Small intestine (tissue), 7 donors: Measurements from ENCODE around the gene COL26A1. TPM values are rescaled to one million over a fixed set of nuclear protein-coding genes. Genes with fewer than 3 reads are reported as not detected.

Source experiments
- DNase-seq, 2 donors: peaks; one replicate each; pipeline versions ENCODE4 v3.0.0 to v3.0.0-alpha.2; 2013
- FAIRE-seq: peaks from 2 replicates; lab custom pipeline; 2012; peaks lifted over from hg19 to GRCh38; lab: Jason Lieb, UNC
- H3K27ac ChIP-seq, 3 donors: one replicate each; pipeline ENCODE4 v1.5.1; 2013; ENCODE audit warnings: low read length in 2 of 3, mild to moderate bottlenecking in 2 of 3, control low read depth in 1 of 3, inconsistent platforms in 1 of 3, low read depth in 1 of 3, moderate library complexity in 1 of 3
- H3K27me3 ChIP-seq, 3 donors: one replicate each; pipeline ENCODE4 v1.6.1; 2013; ENCODE audit warnings: low read length in 3 of 3, inconsistent platforms in 1 of 3; ENCODE audit not compliant: control insufficient read depth in 3 of 3, insufficient read depth in 3 of 3
- H3K36me3 ChIP-seq, 3 donors: one replicate each; pipeline ENCODE4 v1.6.1; 2013; ENCODE audit warnings: low read length in 3 of 3, inconsistent platforms in 1 of 3, low read depth in 1 of 3, mild to moderate bottlenecking in 1 of 3, moderate library complexity in 1 of 3; ENCODE audit not compliant: control insufficient read depth in 3 of 3, insufficient read depth in 2 of 3
- H3K4me1 ChIP-seq, 3 donors: one replicate each; pipeline ENCODE4 v1.6.1; 2013; ENCODE audit warnings: low read length in 2 of 3, inconsistent platforms in 1 of 3, low read depth in 1 of 3, mild to moderate bottlenecking in 1 of 3, moderate library complexity in 1 of 3; ENCODE audit not compliant: control insufficient read depth in 3 of 3, insufficient read depth in 2 of 3
- H3K4me3 ChIP-seq, 3 donors: one replicate each; pipeline ENCODE4 v1.5.1; 2013; ENCODE audit warnings: low read length in 3 of 3, control low read depth in 1 of 3, inconsistent platforms in 1 of 3, low read depth in 1 of 3, mild to moderate bottlenecking in 1 of 3, moderate library complexity in 1 of 3
- H3K9me3 ChIP-seq, 2 donors: one replicate each; pipeline ENCODE4 v1.6.1; 2013; ENCODE audit warnings: low read depth in 1 of 2, low read length in 1 of 2; ENCODE audit not compliant: control insufficient read depth in 2 of 2, insufficient read depth in 1 of 2
- WGBS, 3 donors: extraction: QIAGEN DNeasy Blood & Tissue Kit; methylation state at CpG; one replicate each; pipeline ENCODE4 v1.1.7; 2013; 5-methylcytosine and 5-hydroxymethylcytosine counted together
- polyA plus RNA-seq, 4 donors: library from polyadenylated mRNA; stranded (reverse) in 3 of 4; unstranded in 1 of 4; fragments of 200-250 nt in 3 of 4; fragments of 120-200 nt in 1 of 4; gene quantifications; one replicate each; pipeline versions ENCODE4 v1.2.1 to v1.2.3, GENCODE V29; 2013
- donor health status: healthy with polysubstance abuse.
- donor health status: control.
- donor health status: control.
- donor health status: Bipolar disorder and iron deficiency.
- donor health status: healthy.

COL26A1 gene
- polyA plus RNA-seq, 4 donors: 0.10 to 0.12 TPM; not detected in 2

DNA sequence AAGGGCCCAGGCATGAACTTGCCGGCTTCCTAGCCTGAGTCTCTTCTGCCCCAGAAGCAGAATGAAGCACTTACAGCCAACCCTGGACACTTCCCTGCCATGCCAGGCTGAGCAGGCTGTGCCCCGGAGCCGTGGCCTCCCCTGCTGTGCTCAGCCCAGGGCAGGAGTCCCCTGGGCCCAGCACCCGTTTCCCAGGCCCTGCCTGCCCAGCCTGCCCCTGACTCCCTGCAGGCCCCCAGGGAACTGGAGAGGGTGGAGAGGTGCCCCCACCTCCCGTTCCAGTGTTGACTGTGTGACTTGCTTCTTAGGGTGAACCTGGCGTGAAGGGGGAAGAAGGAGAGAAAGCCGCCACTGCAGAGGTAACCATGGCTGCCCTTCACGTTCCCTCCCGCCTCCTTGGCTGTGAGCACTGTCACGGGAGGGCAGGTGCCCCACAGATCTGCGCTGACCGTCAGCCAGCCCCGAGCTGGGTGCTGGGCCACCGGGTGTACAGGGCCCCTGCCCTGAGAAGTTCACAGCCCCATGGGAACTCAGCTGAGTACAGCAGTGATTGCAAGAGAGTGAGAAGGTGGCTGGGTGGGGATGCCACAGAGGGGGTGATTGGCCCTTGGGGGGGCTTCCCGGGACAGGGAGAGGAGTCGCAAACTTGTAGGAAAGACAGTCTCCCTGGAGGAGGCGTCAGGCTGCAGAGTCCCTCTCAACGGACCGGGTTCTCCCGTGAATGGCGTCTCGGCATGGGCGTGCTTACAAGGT, 190.5 kb downstream of the COL26A1 start:
- FAIRE-seq (no peak), DNase-seq (no peak)
- no peak overlapping the region for H3K27ac ChIP-seq
- H3K4me1 ChIP-seq: no peaks in the 10 kb centered on the region
- H3K9me3 ChIP-seq: no peaks in the 10 kb centered on the region
- no peaks in the 10 kb centered on the region for H3K36me3 ChIP-seq
- no peaks in the 10 kb centered on the region for H3K27me3 ChIP-seq
- 81 to 89% (median 87%) methylated on average over 23 of the region's 23 CpGs for WGBS, 3 donors
- no peak overlapping the region for H3K4me3 ChIP-seq

GRCh38 chr7:101553771-101554445, 191.2 kb downstream of the COL26A1 start:
- Histone ChIP-seq H3K9me3 (no peaks in the 10 kb centered on the region), H3K4me1 (no peaks in the 10 kb centered on the region)

DNA sequence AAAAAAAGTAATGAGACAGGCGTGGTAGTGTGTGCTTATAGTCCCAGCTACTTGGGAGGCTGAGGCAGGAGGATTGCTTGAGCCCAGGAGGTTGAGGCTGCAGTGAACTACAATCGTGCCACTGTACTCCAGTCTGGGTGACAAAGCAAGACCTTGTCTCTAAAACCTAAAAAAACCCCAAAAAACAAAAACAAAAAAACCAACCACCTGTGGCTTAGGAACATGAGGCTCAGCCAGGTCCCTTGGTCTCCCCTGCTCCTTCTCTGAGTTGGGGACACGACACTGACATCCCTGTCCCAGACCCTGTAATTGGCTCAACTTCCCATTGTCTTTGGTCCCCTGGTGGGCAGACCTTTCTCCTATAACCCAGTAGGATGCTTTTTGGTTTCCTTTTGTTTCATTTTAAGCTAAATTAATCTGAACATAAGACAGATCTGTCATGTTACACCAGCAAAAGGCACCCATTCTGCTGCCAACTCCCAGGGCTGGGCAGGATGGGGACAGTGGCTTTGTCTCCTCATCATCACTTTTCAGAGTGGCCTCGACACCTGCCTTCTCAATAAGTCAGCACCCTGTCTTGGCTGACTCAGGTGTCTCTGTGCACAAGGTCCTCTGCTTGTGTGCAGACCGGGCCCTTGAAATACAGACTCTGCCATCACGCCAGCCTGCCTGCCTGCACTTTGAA, 192.1 kb downstream of the COL26A1 start:
- Histone ChIP-seq H3K9me3 (no peaks in the 10 kb centered on the region), H3K4me3 (no peak overlapping the region), H3K27ac (no peak overlapping the region), H3K27me3 (no peaks in the 10 kb centered on the region), H3K4me1 (no peaks in the 10 kb centered on the region), H3K36me3 (no peaks in the 10 kb centered on the region)
- 75 to 85% (median 76%) methylated on average over 6 of the region's 6 CpGs for WGBS, 3 donors
- no peak for FAIRE-seq
- DNase-seq: no peak

More at GRCh38 chr7:101553771-101554445, 191.2 kb downstream of the COL26A1 start:
- Histone ChIP-seq H3K27ac (no peak overlapping the region), H3K36me3 (no peaks in the 10 kb centered on the region), H3K4me3 (no peak overlapping the region), H3K27me3 (no peaks in the 10 kb centered on the region)
- DNase-seq: no peak
- WGBS, 3 donors: 79 to 86% (median 79%) methylated on average over 8 of the region's 8 CpGs
- FAIRE-seq: no peak

DNA sequence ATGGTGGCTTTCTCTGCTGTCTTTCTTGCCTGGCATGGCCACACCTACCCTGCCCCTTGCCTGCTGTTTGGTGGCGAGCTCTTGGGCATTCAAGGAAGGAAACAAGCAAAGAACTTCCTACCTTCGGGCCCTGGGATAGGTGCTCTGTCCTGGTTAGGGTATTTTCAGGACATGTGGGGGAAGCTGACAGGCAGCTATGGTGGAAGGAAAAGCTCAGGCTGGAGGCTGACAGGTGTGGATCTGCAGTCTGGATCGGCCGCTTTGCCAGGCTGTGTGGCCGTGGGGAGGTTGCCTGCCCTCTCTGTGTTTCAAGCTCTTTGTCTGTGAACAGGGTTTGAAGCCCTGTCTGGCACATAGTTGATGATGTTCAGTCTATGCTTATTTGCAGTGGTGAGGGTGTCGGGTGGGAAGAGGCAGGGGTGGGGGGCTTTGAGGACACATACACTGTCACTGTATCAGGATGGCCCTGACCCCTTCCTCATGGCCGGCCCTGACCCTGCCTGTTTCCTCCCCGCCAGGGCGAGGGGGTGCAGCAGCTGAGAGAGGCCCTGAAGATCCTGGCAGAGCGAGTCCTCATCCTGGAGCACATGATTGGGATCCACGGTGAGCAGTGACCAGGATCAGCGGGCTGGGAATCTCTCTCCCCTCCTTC, 192.7 kb downstream of the COL26A1 start:
- Histone ChIP-seq H3K4me3 (no peak overlapping the region), H3K9me3 (no peaks in the 10 kb centered on the region), H3K4me1 (no peaks in the 10 kb centered on the region), H3K36me3 (no peaks in the 10 kb centered on the region), H3K27me3 (no peaks in the 10 kb centered on the region), H3K27ac (no peak overlapping the region)
- 76 to 78% (median 76%) methylated on average over 12 of the region's 12 CpGs for WGBS, 3 donors
- DNase-seq (no peak), FAIRE-seq (no peak)

- DNase-seq: no peak
- Histone ChIP-seq H3K9me3 (no peaks in the 10 kb centered on the region), H3K4me3 (no peak overlapping the region), H3K27me3 (no peaks in the 10 kb centered on the region), H3K36me3 (no peaks in the 10 kb centered on the region), H3K4me1 (no peaks in the 10 kb centered on the region), H3K27ac (no peak overlapping the region)
- no peak for FAIRE-seq
- WGBS, 3 donors: 78 to 91% (median 82%) methylated on average over 3 of the region's 3 CpGs
Measured at GRCh38 chr7:101555921-101556275, 193.2 kb downstream of the COL26A1 start.

DNA sequence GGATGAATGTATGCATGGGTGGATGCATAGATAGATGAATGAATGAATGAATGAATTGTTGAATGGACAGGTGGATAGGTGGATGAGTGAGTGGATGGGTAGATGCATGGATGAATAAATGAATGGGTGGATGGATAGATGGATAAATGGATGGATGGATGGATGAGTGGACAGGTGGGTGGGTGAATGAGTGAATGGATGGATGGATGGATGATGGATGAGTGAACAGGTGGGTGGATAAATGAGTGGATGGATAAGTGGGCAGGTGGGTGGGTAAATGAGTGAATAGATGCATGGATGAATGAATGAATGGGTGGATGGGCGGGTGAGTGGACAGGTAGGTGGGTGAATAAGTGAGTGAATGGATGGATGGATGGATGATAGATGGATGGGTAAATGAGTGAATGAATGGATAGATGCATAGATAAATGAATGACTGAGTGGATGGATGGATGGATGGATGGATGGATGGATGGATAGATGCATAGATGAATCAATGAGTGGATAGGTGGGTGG, 193.8 kb downstream of the COL26A1 start:
- 60 to 94% (median 78%) methylated on average over 1 of the region's 1 CpG for WGBS, 3 donors
- FAIRE-seq (no peak), DNase-seq (no peak)

GRCh38 chr7:101557421-101557820, 194.7 kb downstream of the COL26A1 start:
- WGBS, 3 donors: 72 to 84% (median 82%) methylated on average over 8 of the region's 8 CpGs
- FAIRE-seq (no peak), DNase-seq (no peak)
- Histone ChIP-seq H3K36me3 (no peaks in the 10 kb centered on the region), H3K4me3 (no peak overlapping the region), H3K27ac (no peak overlapping the region), H3K27me3 (no peaks in the 10 kb centered on the region), H3K9me3 (no peaks in the 10 kb centered on the region), H3K4me1 (no peaks in the 10 kb centered on the region)

More for the DNA sequence above, 193.8 kb downstream of the COL26A1 start:
- Histone ChIP-seq H3K27ac (no peak overlapping the region), H3K9me3 (no peaks in the 10 kb centered on the region), H3K36me3 (no peaks in the 10 kb centered on the region), H3K27me3 (no peaks in the 10 kb centered on the region), H3K4me3 (no peak overlapping the region), H3K4me1 (no peaks in the 10 kb centered on the region)
